ENCODE data around the gene KISS1R. TPM values are rescaled to one million over a fixed set of nuclear protein-coding genes. Genes with fewer than 3 reads are reported as not detected.
"Not testable (repeated sequence)": the region's sequence is repeated elsewhere in the genome, so short reads cannot be mapped to it uniquely, and the experiment has no call there.

Gene KISS1R
- total and polyA plus RNA-seq, 9 donors: not detected

- 76% methylated on average over 38 of the region's 50 CpGs for WGBS (ENCODE audit: insufficient coverage)
- Histone ChIP-seq H3K4me3 (ENCODE audit: low read length) (peak overlapping the region; percentile 74), H3K4me1 (ENCODE audit: control insufficient read depth, insufficient read depth, low read length) (peaks cover 10% of the 10 kb centered on the region), H3K27ac (ENCODE audit: low read length) (peak overlapping the region; percentile 82), H3K36me3 (ENCODE audit: control insufficient read depth, insufficient read depth, low read length) (peaks cover 43% of the 10 kb centered on the region)
- not testable (repeated sequence) for H3K9me3 ChIP-seq (replicated peaks; ENCODE audit: control insufficient read depth, low read depth, low read length); H3K27me3 ChIP-seq (ENCODE audit: control insufficient read depth, insufficient read depth, low read length); DNase-seq
These were observed 25.5 kb upstream of the KISS1R start for GRCh38 chr19:891421-892200.

DNA sequence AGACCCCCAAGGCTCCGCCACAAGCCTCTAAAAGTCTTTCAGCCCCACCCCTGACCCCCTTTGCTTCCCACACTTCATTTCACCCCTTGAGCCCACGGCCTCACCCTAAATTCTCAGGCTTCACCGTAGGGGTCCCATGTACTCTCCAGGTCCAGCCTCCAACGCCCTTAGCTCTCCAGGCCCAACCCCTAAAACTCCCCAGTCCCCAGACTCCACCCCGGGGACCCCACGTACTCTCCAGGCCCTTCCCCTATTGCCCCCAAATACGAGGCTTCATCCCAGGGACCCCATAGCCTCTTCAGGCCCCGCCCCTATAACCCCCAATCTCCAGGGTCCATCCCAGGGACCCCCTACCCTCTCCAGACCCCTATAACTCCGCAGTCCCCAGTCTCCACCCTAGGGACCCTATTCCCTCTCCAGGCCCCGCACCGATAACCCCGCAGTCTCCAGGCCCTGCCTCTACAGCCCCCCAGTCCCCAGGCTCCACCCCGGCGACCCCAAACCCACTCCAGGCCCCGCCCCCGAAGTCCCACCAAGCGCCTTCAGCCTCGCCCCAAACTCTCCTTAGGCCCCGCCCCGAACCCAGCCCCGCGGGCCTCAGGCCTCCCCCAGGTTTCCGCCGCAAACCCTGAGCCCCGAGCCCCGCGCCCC is 24.8 kb upstream of the KISS1R start:
- peaks cover 45% of the 10 kb centered on the region for H3K36me3 ChIP-seq (ENCODE audit: control insufficient read depth, insufficient read depth, low read length)
- DNase-seq: no peak
- H3K4me1 ChIP-seq (ENCODE audit: control insufficient read depth, insufficient read depth, low read length): peaks cover 10% of the 10 kb centered on the region
- H3K9me3 ChIP-seq (replicated peaks; ENCODE audit: control insufficient read depth, low read depth, low read length): no peaks in the 10 kb centered on the region
- peak overlapping the region; percentile 82 for H3K27ac ChIP-seq (ENCODE audit: low read length)
- WGBS (ENCODE audit: insufficient coverage): 4% methylated on average over 16 of the region's 27 CpGs
- H3K27me3 ChIP-seq (ENCODE audit: control insufficient read depth, insufficient read depth, low read length): no peaks in the 10 kb centered on the region
- H3K4me3 ChIP-seq (ENCODE audit: low read length): peak overlapping the region; percentile 74

GRCh38 chr19:892894-893689 is 24.0 kb upstream of the KISS1R start, which contains the start of the genes MED16 and RNU6-9:
MED16 (minus strand) TSS chr19:893187; CDS start chr19:891131, 2,056 bp downstream.
RNU6-9 (plus strand) TSS chr19:893484.
- Histone ChIP-seq H3K4me3 (ENCODE audit: low read length) (peak within 1 kb of the TSS; percentile 74), H3K9me3 (replicated peaks; ENCODE audit: control insufficient read depth, low read depth, low read length) (no peaks in the 10 kb centered on the region), H3K27ac (ENCODE audit: low read length) (peak within 1 kb of the TSS; percentile 85), H3K36me3 (ENCODE audit: control insufficient read depth, insufficient read depth, low read length) (peaks cover 44% of the 10 kb centered on the region), H3K27me3 (ENCODE audit: control insufficient read depth, insufficient read depth, low read length) (no peaks in the 10 kb centered on the region), H3K4me1 (ENCODE audit: control insufficient read depth, insufficient read depth, low read length) (peaks cover 10% of the 10 kb centered on the region)
- under 1% methylated on average over 43 of the region's 69 CpGs for WGBS (ENCODE audit: insufficient coverage)
- DNase-seq: peak; percentile 98

DNA sequence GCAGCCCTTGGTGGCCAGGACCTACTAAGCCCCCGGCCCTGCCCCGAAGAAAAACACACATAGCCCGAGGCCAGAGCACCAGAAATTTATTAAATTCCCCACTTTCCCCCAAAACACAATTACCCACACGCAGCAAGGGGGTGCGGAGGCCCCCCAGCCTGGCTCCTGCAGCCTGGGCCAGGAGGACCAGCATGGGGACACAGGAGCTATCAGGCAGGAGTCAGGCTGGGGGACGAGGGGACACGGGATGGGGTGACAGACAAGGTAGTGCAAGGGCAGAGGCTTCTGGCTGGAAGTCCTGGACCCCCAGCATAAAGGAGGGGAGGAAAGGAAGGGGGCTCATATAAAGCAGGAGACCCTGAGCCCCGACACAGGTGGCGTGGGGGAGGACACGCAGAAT is 20.7 kb upstream of the KISS1R start:
- no peak for DNase-seq
- no peaks in the 10 kb centered on the region for H3K9me3 ChIP-seq (replicated peaks; ENCODE audit: control insufficient read depth, low read depth, low read length)
- H3K4me1 ChIP-seq (ENCODE audit: control insufficient read depth, insufficient read depth, low read length): peaks cover 8% of the 10 kb centered on the region
- H3K36me3 ChIP-seq (ENCODE audit: control insufficient read depth, insufficient read depth, low read length): peaks cover 35% of the 10 kb centered on the region
- H3K27me3 ChIP-seq (ENCODE audit: control insufficient read depth, insufficient read depth, low read length): no peaks in the 10 kb centered on the region
- no peak overlapping the region for H3K4me3 ChIP-seq (ENCODE audit: low read length)
- WGBS (ENCODE audit: insufficient coverage): 92% methylated on average over 7 of the region's 10 CpGs
- no peak overlapping the region for H3K27ac ChIP-seq (ENCODE audit: low read length)

DNA sequence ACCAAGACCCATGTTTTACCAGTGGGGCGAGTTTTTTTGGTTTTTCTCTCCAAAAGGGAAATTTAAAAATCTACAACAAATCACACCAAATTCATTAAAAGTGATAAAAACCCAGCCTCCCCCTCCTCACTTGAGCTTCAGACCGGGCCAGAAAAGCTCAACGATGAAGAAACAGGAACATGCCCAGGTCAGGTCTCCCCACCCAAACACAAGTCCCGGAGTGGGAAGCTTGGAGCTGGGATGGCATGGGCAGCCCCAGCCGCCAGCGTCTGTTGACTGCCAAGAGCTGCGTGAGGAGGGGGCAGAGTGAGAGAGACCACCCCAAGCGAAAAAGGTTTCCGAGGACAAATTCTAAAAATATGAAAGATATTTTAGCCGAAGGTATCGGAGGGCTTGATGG is 20.1 kb upstream of the KISS1R start:
- H3K4me1 ChIP-seq (ENCODE audit: control insufficient read depth, insufficient read depth, low read length): peaks cover 4% of the 10 kb centered on the region
- H3K36me3 ChIP-seq (ENCODE audit: control insufficient read depth, insufficient read depth, low read length): peaks cover 40% of the 10 kb centered on the region
- H3K27me3 ChIP-seq (ENCODE audit: control insufficient read depth, insufficient read depth, low read length): no peaks in the 10 kb centered on the region
- H3K4me3 ChIP-seq (ENCODE audit: low read length): no peak overlapping the region
- no peak overlapping the region for H3K27ac ChIP-seq (ENCODE audit: low read length)
- 85% methylated on average over 7 of the region's 11 CpGs for WGBS (ENCODE audit: insufficient coverage)
- no peaks in the 10 kb centered on the region for H3K9me3 ChIP-seq (replicated peaks; ENCODE audit: control insufficient read depth, low read depth, low read length)
- DNase-seq: no peak

GRCh38 chr19:897442-898039 is 19.6 kb upstream of the KISS1R start:
- Histone ChIP-seq H3K4me1 (ENCODE audit: control insufficient read depth, insufficient read depth, low read length) (no peaks in the 10 kb centered on the region), H3K9me3 (replicated peaks; ENCODE audit: control insufficient read depth, low read depth, low read length) (no peaks in the 10 kb centered on the region), H3K36me3 (ENCODE audit: control insufficient read depth, insufficient read depth, low read length) (peaks cover 45% of the 10 kb centered on the region), H3K27ac (ENCODE audit: low read length) (no peak overlapping the region), H3K27me3 (ENCODE audit: control insufficient read depth, insufficient read depth, low read length) (no peaks in the 10 kb centered on the region), H3K4me3 (ENCODE audit: low read length) (no peak overlapping the region)
- WGBS (ENCODE audit: insufficient coverage): 79% methylated on average over 25 of the region's 26 CpGs
- no peak for DNase-seq

DNA sequence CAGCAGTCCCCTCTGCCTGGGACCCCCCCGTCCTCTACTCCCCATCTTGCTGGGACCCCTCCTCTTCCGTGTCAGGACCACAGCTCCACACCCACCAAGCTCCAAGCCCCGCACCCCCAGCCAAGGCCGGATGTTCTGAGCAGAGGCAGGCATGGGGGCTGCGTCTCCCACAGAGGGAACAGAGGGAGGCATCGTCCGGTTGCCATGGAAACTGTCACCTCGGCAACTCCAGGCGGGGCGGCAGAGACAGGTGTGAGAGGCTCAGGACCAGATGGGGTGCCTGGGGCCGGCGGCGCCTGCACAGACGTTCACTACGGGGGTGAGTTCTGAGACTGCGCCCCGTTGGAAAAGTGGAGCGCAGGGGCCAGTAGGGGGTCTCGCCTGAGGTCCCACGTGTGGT is 18.5 kb upstream of the KISS1R start:
- Histone ChIP-seq H3K27me3 (ENCODE audit: control insufficient read depth, insufficient read depth, low read length) (no peaks in the 10 kb centered on the region), H3K36me3 (ENCODE audit: control insufficient read depth, insufficient read depth, low read length) (peaks cover 45% of the 10 kb centered on the region), H3K4me3 (ENCODE audit: low read length) (no peak overlapping the region), H3K4me1 (ENCODE audit: control insufficient read depth, insufficient read depth, low read length) (peaks cover 10% of the 10 kb centered on the region), H3K27ac (ENCODE audit: low read length) (no peak overlapping the region), H3K9me3 (replicated peaks; ENCODE audit: control insufficient read depth, low read depth, low read length) (no peaks in the 10 kb centered on the region)
- WGBS (ENCODE audit: insufficient coverage): 41% methylated on average over 15 of the region's 20 CpGs
- DNase-seq: no peak

- Histone ChIP-seq H3K4me1 (ENCODE audit: control insufficient read depth, insufficient read depth, low read length) (peaks cover 10% of the 10 kb centered on the region), H3K4me3 (ENCODE audit: low read length) (no peak overlapping the region), H3K9me3 (replicated peaks; ENCODE audit: control insufficient read depth, low read depth, low read length) (no peaks in the 10 kb centered on the region), H3K27ac (ENCODE audit: low read length) (no peak overlapping the region), H3K36me3 (ENCODE audit: control insufficient read depth, insufficient read depth, low read length) (peaks cover 45% of the 10 kb centered on the region), H3K27me3 (ENCODE audit: control insufficient read depth, insufficient read depth, low read length) (no peaks in the 10 kb centered on the region)
- 89% methylated on average over 32 of the region's 32 CpGs for WGBS (ENCODE audit: insufficient coverage)
- DNase-seq: no peak
These were observed 17.6 kb upstream of the KISS1R start for GRCh38 chr19:899336-900042.

DNA sequence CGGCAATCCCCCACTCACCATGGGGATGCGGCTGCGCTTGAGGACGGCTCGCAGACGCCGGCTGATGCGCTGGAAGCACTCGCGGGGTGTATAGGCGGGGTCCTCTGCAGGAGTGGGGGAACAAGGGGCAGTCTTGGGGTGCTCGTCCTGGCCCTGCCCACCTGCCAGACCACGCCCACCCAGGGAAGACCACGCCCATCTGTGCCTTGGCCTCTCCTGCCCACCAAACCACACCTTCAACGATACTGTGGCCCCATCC is 17.2 kb upstream of the KISS1R start:
- no peaks in the 10 kb centered on the region for H3K27me3 ChIP-seq (ENCODE audit: control insufficient read depth, insufficient read depth, low read length)
- peaks cover 45% of the 10 kb centered on the region for H3K36me3 ChIP-seq (ENCODE audit: control insufficient read depth, insufficient read depth, low read length)
- DNase-seq: no peak
- 84% methylated on average over 5 of the region's 15 CpGs for WGBS (ENCODE audit: insufficient coverage)
- H3K4me1 ChIP-seq (ENCODE audit: control insufficient read depth, insufficient read depth, low read length): peaks cover 10% of the 10 kb centered on the region
- no peak overlapping the region for H3K27ac ChIP-seq (ENCODE audit: low read length)
- H3K4me3 ChIP-seq (ENCODE audit: low read length): no peak overlapping the region
- no peaks in the 10 kb centered on the region for H3K9me3 ChIP-seq (replicated peaks; ENCODE audit: control insufficient read depth, low read depth, low read length)
